Naive thymus-derived CD8-positive, alpha-beta T cell (primary cell): Measurements from ENCODE around the gene EPHB2. TPM values are rescaled to one million over a fixed set of nuclear protein-coding genes. Genes with fewer than 3 reads are reported as not detected.

Source experiments
- ATAC-seq, 2 donors: fragments of 150-1000 bp; cut with Tn5 transposase in 1 of 2; sonication (Bioruptor Pico), chemical (Tn5 transposase) in 1 of 2; 1 replicate in 1 of 2; 2 replicates in 1 of 2; pipeline ENCODE4 v1.10.0; 2021; ENCODE audit warnings: mild to moderate bottlenecking in 2 of 2, moderate library complexity in 2 of 2
- POLR2A ChIA-PET: fragments of 350-600 bp; sonication (Branson Sonifier 250); formaldehyde crosslinking; loops from one replicate; lab custom pipeline; 2021; ENCODE audit warnings: antibody characterized with exemption; lab: Charles Lee
- DNase-seq, 10 donors: peaks; one replicate each; pipeline versions ENCODE4 v3.0.0 to v3.0.0-alpha.2; 2020 to 2022
- H3K27ac Mint-ChIP-seq, 10 donors: one replicate each; pipeline ENCODE4 v1.8.0; 2020 to 2022; ENCODE audit warnings: mild to moderate bottlenecking in 10 of 10, mixed read lengths in 10 of 10, moderate library complexity in 4 of 10, inconsistent platforms in 1 of 10
- H3K27me3 Mint-ChIP-seq, 5 donors: one replicate each; pipeline ENCODE4 v1.8.0; 2021 to 2022; ENCODE audit warnings: mixed read lengths in 5 of 5
- H3K36me3 Mint-ChIP-seq, 3 donors: one replicate each; pipeline ENCODE4 v1.8.0; 2020 to 2022; ENCODE audit warnings: mixed read lengths in 3 of 3, mild to moderate bottlenecking in 2 of 3, inconsistent platforms in 1 of 3
- H3K4me1 Mint-ChIP-seq, 4 donors: one replicate each; pipeline ENCODE4 v1.8.0; 2021 to 2022; ENCODE audit warnings: mixed read lengths in 4 of 4
- H3K4me3 Mint-ChIP-seq, 10 donors: one replicate each; pipeline ENCODE4 v1.8.0; 2020 to 2022; ENCODE audit warnings: mild to moderate bottlenecking in 10 of 10, mixed read lengths in 10 of 10, moderate library complexity in 6 of 10, inconsistent platforms in 1 of 10
- H3K9me3 Mint-ChIP-seq, 9 donors: one replicate each; pipeline ENCODE4 v1.8.0; 2020 to 2022; ENCODE audit warnings: mixed read lengths in 9 of 9, mild to moderate bottlenecking in 3 of 9, inconsistent platforms in 1 of 9, moderate library complexity in 1 of 9
- polyA plus RNA-seq, 3 donors: library from polyadenylated mRNA; unstranded; fragments of 300-500 nt; fragmentation: Illumina TruSeq; gene quantifications; one replicate each; pipeline ENCODE4 v1.2.3, GENCODE V29; 2021
- total RNA-seq, 8 experiments: library from RNA in 2 of 8; stranded (reverse) in 2 of 8; gene quantifications; one replicate each; pipeline ENCODE4 v1.2.3 and lab custom pipeline; 2021 to 2026

The EPHB2 gene
- total and polyA plus RNA-seq, 5 experiments from 2014 or later, result 0.21 to 0.25 TPM; not detected in 3

DNA sequence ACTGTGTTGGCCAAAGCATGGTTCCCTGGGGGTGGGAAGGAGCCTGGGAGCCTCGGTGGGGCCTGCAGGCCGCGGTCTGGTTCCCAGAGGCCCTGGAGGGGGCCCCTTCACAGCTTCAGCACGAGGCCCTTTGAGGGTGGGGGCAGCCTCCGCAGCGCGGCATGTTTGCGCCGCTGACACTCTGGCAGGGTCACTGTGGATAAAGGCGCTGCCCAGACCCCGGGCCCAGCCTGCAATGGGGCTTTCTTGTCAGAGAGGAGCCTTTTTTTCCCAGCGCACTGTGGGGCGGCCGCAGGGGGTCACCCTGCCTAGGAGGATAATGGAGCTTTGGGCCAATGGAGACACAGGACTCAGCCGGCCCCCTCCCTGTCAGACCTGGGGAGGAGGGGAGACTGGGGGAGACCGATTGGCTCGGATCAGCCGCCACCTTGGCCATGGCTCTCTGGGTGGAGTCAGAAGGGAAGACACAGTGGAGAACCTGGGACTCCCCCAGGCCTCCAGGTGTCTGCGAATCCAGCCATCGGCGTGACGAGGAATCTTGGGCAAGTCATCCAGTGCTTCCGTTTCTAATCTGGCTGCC is 26.0 kb downstream of the EPHB2 start:
- H3K36me3 Mint-ChIP-seq, result no peaks in the 10 kb centered on the region
- no peak for ATAC-seq
- POLR2A ChIA-PET, result no interaction called here
- H3K4me3 Mint-ChIP-seq, result no peak overlapping the region
- no peak overlapping the region for H3K27ac Mint-ChIP-seq
- no peak for DNase-seq
- H3K9me3 Mint-ChIP-seq, result no peaks in the 10 kb centered on the region
- no peaks in the 10 kb centered on the region for H3K4me1 Mint-ChIP-seq
- H3K27me3 Mint-ChIP-seq, result peaks cover 4 to 22% (median 12%) of the 10 kb centered on the region in 5 donors

GRCh38 chr1:22737374-22738068 is 26.9 kb downstream of the EPHB2 start:
- no peak for DNase-seq
- no peaks in the 10 kb centered on the region for H3K9me3 Mint-ChIP-seq
- no peak overlapping the region for H3K27ac Mint-ChIP-seq
- no peak overlapping the region for H3K4me3 Mint-ChIP-seq
- peaks cover 4 to 30% (median 12%) of the 10 kb centered on the region in 5 donors for H3K27me3 Mint-ChIP-seq
- no peaks in the 10 kb centered on the region for H3K4me1 Mint-ChIP-seq
- POLR2A ChIA-PET, result no interaction called here
- ATAC-seq, result no peak
- no peaks in the 10 kb centered on the region for H3K36me3 Mint-ChIP-seq

- no peak for DNase-seq
- no peak for ATAC-seq
- H3K27ac Mint-ChIP-seq, result no peak overlapping the region
- peaks cover 5 to 33% (median 12%) of the 10 kb centered on the region in 5 donors for H3K27me3 Mint-ChIP-seq
- H3K4me3 Mint-ChIP-seq, result no peak overlapping the region
- H3K9me3 Mint-ChIP-seq, result no peaks in the 10 kb centered on the region
- POLR2A ChIA-PET, result no interaction called here
- H3K36me3 Mint-ChIP-seq, result no peaks in the 10 kb centered on the region
- no peaks in the 10 kb centered on the region for H3K4me1 Mint-ChIP-seq
These were observed 27.4 kb downstream of the EPHB2 start for GRCh38 chr1:22738069-22738435.

DNA sequence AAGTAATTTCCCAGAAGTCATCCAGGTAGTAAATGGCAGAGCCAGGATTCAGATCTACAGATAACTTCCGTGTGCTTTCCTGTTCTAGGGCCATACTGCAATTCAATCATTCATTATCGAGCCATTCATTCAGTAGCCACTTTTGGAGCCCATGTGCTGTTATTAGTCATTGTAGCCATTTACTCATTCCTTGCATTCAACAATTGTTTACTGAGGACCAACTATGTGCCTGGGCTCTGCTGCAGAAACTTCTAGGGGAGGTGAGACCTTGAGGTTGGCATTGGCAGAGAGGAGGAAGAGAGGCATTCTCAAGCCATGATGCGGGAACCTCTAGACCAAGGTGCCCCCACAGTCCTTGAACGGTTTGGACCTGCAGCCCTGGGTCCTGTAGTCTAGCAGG is 27.9 kb downstream of the EPHB2 start:
- H3K27ac Mint-ChIP-seq, result no peak overlapping the region
- no peak for ATAC-seq
- H3K4me3 Mint-ChIP-seq, result no peak overlapping the region
- DNase-seq, result no peak
- H3K4me1 Mint-ChIP-seq, result no peaks in the 10 kb centered on the region
- H3K27me3 Mint-ChIP-seq, result peaks cover 5 to 33% (median 12%) of the 10 kb centered on the region in 5 donors
- POLR2A ChIA-PET, result interaction anchor here (0.7 kb wide), 1 partner anchor 20 kb away, joined by 3 read pairs; no protein-coding TSS in a partner anchor
- no peaks in the 10 kb centered on the region for H3K9me3 Mint-ChIP-seq
- H3K36me3 Mint-ChIP-seq, result no peaks in the 10 kb centered on the region

- Mint-ChIP-seq H3K36me3 (no peaks in the 10 kb centered on the region), H3K27ac (no peak overlapping the region)
These were observed 29.2 kb downstream of the EPHB2 start for GRCh38 chr1:22739648-22740385.

DNA sequence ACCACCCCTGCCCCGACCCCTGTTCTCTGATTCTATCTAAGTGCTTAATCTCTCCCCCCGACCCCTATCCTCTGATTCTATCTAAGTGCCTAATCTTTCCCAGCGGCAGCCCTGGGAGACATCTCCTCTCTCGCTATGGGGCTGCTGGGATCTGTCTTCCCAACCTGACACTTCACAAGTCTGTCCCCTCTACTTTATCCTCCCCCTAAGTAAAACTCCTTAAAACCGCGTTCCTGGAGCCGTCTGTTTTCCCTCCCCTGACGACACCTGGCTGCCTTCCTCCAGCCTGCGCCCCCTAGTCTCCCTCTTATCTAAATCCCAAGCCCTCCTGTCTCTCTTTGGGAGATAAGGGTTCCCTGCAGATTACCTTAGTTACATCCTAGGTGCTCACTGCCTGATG is 30.5 kb downstream of the EPHB2 start:
- DNase-seq (no peak), ATAC-seq (no peak)
- no peaks in the 10 kb centered on the region for H3K9me3 Mint-ChIP-seq
- peaks cover 0 to 2% (median 0%) of the 10 kb centered on the region in 4 donors for H3K4me1 Mint-ChIP-seq
- POLR2A ChIA-PET, result no interaction called here
- no peak overlapping the region for H3K4me3 Mint-ChIP-seq
- no peak overlapping the region for H3K27ac Mint-ChIP-seq
- no peaks in the 10 kb centered on the region for H3K36me3 Mint-ChIP-seq
- peaks cover 5 to 33% (median 12%) of the 10 kb centered on the region in 5 donors for H3K27me3 Mint-ChIP-seq

More at GRCh38 chr1:22739648-22740385, 29.2 kb downstream of the EPHB2 start:
- Mint-ChIP-seq H3K4me1 (no peaks in the 10 kb centered on the region), H3K9me3 (no peaks in the 10 kb centered on the region), H3K4me3 (no peak overlapping the region), H3K27me3 (peaks cover 5 to 33% (median 12%) of the 10 kb centered on the region in 5 donors)
- ATAC-seq (no peak), DNase-seq (no peak)
- POLR2A ChIA-PET, result no interaction called here

- POLR2A ChIA-PET, result no interaction called here
- peaks cover 4 to 17% (median 8%) of the 10 kb centered on the region in 5 donors for H3K27me3 Mint-ChIP-seq
- H3K4me3 Mint-ChIP-seq, result no peak overlapping the region
- no peak for DNase-seq
- ATAC-seq, result no peak
- no peaks in the 10 kb centered on the region for H3K36me3 Mint-ChIP-seq
- H3K9me3 Mint-ChIP-seq, result no peaks in the 10 kb centered on the region
- H3K4me1 Mint-ChIP-seq, result peaks cover 0 to 6% (median 0%) of the 10 kb centered on the region in 4 donors
- H3K27ac Mint-ChIP-seq, result peak overlapping the region in 1 of 10 donors; percentile 34
These were observed 35.3 kb downstream of the EPHB2 start for GRCh38 chr1:22745669-22746585.

- no peaks in the 10 kb centered on the region for H3K9me3 Mint-ChIP-seq
- peaks cover 0 to 6% (median 0%) of the 10 kb centered on the region in 4 donors for H3K4me1 Mint-ChIP-seq
- H3K4me3 Mint-ChIP-seq, result no peak overlapping the region
These were observed 36.5 kb downstream of the EPHB2 start for GRCh38 chr1:22747021-22747734.

DNA sequence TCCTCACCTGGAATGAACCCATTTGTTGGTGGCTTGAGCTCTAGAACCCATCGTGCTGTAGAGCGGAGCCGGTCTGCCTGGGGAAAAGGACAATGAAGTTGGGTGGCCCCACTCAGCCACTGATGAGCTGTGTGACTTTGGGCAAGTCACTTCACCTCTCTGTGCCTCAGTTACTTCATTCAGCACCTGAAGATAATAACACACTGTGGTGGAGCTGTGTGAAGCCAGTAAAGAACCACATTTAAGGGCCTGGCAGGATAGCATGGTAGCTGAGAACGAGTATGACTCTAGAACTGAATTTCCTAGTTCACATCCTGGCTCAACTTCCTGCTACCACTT is 37.1 kb downstream of the EPHB2 start:
- Mint-ChIP-seq H3K9me3 (no peaks in the 10 kb centered on the region), H3K36me3 (no peaks in the 10 kb centered on the region), H3K27ac (no peak overlapping the region), H3K4me1 (peaks cover 0 to 6% (median 0%) of the 10 kb centered on the region in 4 donors), H3K4me3 (no peak overlapping the region), H3K27me3 (peaks cover 0 to 5% (median under 1%) of the 10 kb centered on the region in 5 donors)
- ATAC-seq (no peak), DNase-seq (no peak)
- POLR2A ChIA-PET, result interaction anchor here (0.7 kb wide), 1 partner anchor 15 kb away, joined by 4 read pairs; no protein-coding TSS in a partner anchor

More at GRCh38 chr1:22747021-22747734, 36.5 kb downstream of the EPHB2 start:
- Mint-ChIP-seq H3K27me3 (peaks cover 0 to 6% (median 4%) of the 10 kb centered on the region in 5 donors), H3K36me3 (no peaks in the 10 kb centered on the region), H3K27ac (no peak overlapping the region)
- no peak for ATAC-seq
- DNase-seq, result no peak
- POLR2A ChIA-PET, result no interaction called here

- Mint-ChIP-seq H3K9me3 (no peaks in the 10 kb centered on the region), H3K36me3 (no peaks in the 10 kb centered on the region), H3K27ac (no peak overlapping the region), H3K4me1 (peaks cover 0 to 6% (median 0%) of the 10 kb centered on the region in 4 donors), H3K4me3 (no peak overlapping the region), H3K27me3 (peaks cover 0 to 14% (median 3%) of the 10 kb centered on the region in 5 donors)
- no peak for DNase-seq
- no peak for ATAC-seq
- POLR2A ChIA-PET, result no interaction called here
These were observed 38.9 kb downstream of the EPHB2 start for GRCh38 chr1:22749503-22749902.

GRCh38 chr1:22749919-22750684 is 39.5 kb downstream of the EPHB2 start:
- Mint-ChIP-seq H3K36me3 (no peaks in the 10 kb centered on the region), H3K27me3 (peaks cover 0 to 14% (median 3%) of the 10 kb centered on the region in 5 donors), H3K27ac (no peak overlapping the region), H3K4me3 (no peak overlapping the region), H3K9me3 (no peaks in the 10 kb centered on the region), H3K4me1 (peaks cover 0 to 6% (median 0%) of the 10 kb centered on the region in 4 donors)
- no peak for ATAC-seq
- no peak for DNase-seq
- POLR2A ChIA-PET, result no interaction called here
